Psoas muscle (tissue), 8 donors: ENCODE results near the gene PRKACG. TPM values are rescaled to one million over a fixed set of nuclear protein-coding genes. Genes with fewer than 3 reads are reported as not detected.

Source experiments
- ATAC-seq, 4 donors: fragments of 200-7000 bp; cut with Tn5 transposase; one replicate each; pipeline ENCODE4 v1.9.1; 2020; ENCODE audit warnings: moderate library complexity in 3 of 4, mild to moderate bottlenecking in 2 of 4
- DNase-seq, 2 donors: peaks; one replicate each; pipeline ENCODE4 v3.0.0-alpha.2; 2020
- H3K27ac ChIP-seq: fragments of 200-600 bp; one replicate; pipeline ENCODE4 v1.8.0; 2022
- H3K27me3 ChIP-seq, 3 donors: fragments of 200-600 bp in 1 of 3; one replicate each; pipeline versions ENCODE4 v1.6.1 to v1.8.0; 2013 to 2022; ENCODE audit warnings: low read length in 2 of 3, mild to moderate bottlenecking in 2 of 3, moderate library complexity in 1 of 3; ENCODE audit not compliant: insufficient read depth in 3 of 3
- H3K36me3 ChIP-seq, 2 donors: fragments of 200-600 bp in 1 of 2; one replicate each; pipeline versions ENCODE4 v1.6.1 to v1.8.0; 2013 to 2022; ENCODE audit warnings: low read depth in 1 of 2, mild to moderate bottlenecking in 1 of 2, moderate library complexity in 1 of 2; ENCODE audit not compliant: insufficient read depth in 1 of 2
- H3K4me1 ChIP-seq: fragments of 200-600 bp; one replicate; pipeline ENCODE4 v1.8.0; 2022
- H3K4me3 ChIP-seq: fragments of 200-600 bp; one replicate; pipeline ENCODE4 v1.8.0; 2022; ENCODE audit warnings: mild to moderate bottlenecking
- H3K9me3 ChIP-seq: fragments of 200-600 bp; one replicate; pipeline ENCODE4 v1.8.0; 2022
- WGBS, 3 donors: extraction: QIAGEN DNeasy Blood & Tissue Kit; methylation state at CpG; one replicate each; pipeline versions ENCODE4 v1.1.6 to v1.1.7; 2013; 5-methylcytosine and 5-hydroxymethylcytosine counted together
- intact Hi-C, 2 donors: fragments of 100-400 bp; cut with DNase I; formaldehyde crosslinking; loops; one replicate each; pipeline versions ENCODE4 v1.11.0 to v1.14.2; 2022
- long read RNA-seq, 2 donors: library from polyadenylated mRNA; unstranded; transcript quantifications; one replicate each; pipeline ENCODE4 v2.0.0, GENCODE V29; 2021
- polyA plus RNA-seq, 3 donors: library from polyadenylated mRNA; stranded (reverse); fragments of 200-250 nt; gene quantifications; one replicate each; pipeline ENCODE4 v1.2.3, GENCODE V29; 2013
- total RNA-seq, 4 donors: library from RNA; stranded (reverse); fragmentation: NEBNext Ultra II Directional in 2 of 4; extraction: Animal tissue kit (Norgen Biotek cat#: 25700) in 2 of 4; gene quantifications; one replicate each; pipeline versions ENCODE4 v1.2.1 to v1.2.4, GENCODE V29; 2021 to 2023
- TF ChIP-seq, protein P1 (sequence below): fragments of 200-600 bp; IDR thresholded peaks from one replicate; pipeline ENCODE4 v1.8.0; 2022; ENCODE audit warnings: antibody characterized with exemption
- donor health status: healthy with polysubstance abuse.
- donor health status: DM: no; HTN: no; CAD: no; lungs with moderate emphysema.
- donor health status: Bipolar disorder and iron deficiency.
- donor health status: healthy.
- donor health status: DM: yes; HTN: yes; CAD: no.
- donor health status: DM: no; HTN: no; CAD: no.
- donor health status: DM: no; HTN: no; CAD: no.
- donor health status: DM: yes; HTN: yes; CAD: no.

PRKACG gene
- total RNA-seq = not detected
- polyA plus RNA-seq = not detected
- long read RNA-seq, donor 1 = 0 reads
- long read RNA-seq, donor 2 = 0 reads

DNA sequence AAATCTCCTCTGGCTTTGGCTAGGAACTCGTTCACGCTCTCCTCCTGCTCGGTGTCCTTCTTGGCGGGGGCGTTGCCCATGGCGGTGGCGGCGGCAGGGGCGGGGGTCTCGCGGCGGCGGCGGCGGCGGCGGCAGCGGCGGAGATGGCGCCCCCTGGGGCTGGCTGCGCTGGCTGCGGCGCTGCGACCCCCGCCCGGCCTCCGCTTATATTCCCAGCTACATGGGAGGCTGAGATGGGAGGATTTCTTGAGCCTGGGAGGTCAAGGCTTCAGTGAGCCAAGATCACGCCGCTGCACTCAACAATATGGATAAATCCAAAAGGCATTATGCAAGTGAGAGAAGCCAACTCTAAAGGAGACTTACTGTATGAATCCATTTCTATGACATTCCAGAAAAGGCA, at the start of gene PRKACG:
TSS of gene PRKACG (minus strand) at position 101 of the 400 bp plus-strand sequence. CDS start at position 80, 21 bp downstream.
- 97 to 98% (median 97%) methylated on average over 25 to 29 of the region's 29 CpGs for WGBS, 3 donors
- ATAC-seq = no peak
- H3K27me3 ChIP-seq = no peaks in the 10 kb centered on the region
- no peak within 1 kb of the TSS for H3K4me3 ChIP-seq
- H3K4me1 ChIP-seq = no peaks in the 10 kb centered on the region
- DNase-seq = no peak
- intact Hi-C loops = no loop called here
- H3K36me3 ChIP-seq = no peaks in the 10 kb centered on the region
- TF ChIP-seq, protein P1, sequence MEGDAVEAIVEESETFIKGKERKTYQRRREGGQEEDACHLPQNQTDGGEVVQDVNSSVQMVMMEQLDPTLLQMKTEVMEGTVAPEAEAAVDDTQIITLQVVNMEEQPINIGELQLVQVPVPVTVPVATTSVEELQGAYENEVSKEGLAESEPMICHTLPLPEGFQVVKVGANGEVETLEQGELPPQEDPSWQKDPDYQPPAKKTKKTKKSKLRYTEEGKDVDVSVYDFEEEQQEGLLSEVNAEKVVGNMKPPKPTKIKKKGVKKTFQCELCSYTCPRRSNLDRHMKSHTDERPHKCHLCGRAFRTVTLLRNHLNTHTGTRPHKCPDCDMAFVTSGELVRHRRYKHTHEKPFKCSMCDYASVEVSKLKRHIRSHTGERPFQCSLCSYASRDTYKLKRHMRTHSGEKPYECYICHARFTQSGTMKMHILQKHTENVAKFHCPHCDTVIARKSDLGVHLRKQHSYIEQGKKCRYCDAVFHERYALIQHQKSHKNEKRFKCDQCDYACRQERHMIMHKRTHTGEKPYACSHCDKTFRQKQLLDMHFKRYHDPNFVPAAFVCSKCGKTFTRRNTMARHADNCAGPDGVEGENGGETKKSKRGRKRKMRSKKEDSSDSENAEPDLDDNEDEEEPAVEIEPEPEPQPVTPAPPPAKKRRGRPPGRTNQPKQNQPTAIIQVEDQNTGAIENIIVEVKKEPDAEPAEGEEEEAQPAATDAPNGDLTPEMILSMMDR = no peak
- H3K27ac ChIP-seq = no peak within 1 kb of the TSS
- H3K9me3 ChIP-seq = no peaks in the 10 kb centered on the region

DNA sequence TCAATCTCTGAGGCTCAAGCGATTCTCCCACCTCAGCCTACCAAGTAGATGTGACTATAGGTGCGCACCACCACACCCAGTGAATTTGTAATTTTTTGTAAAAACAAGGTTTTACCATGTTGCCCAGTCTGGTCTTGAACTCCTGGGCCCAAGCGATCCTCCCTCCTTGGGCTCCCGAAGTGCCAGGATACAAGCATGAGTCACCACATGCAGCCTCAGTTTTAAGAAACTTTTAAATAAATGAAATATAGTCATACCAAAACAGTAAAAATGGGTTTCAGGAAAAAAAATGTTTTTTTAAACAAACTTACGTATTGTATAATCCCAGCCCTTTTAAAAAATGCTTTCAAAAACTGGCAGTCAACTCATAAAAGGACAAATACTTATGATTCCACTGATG, 48.3 kb upstream of the PRKACG start:
- Histone ChIP-seq H3K27ac (no peak overlapping the region), H3K36me3 (peaks cover 6 to 37% of the 10 kb centered on the region in 2 donors), H3K27me3 (no peaks in the 10 kb centered on the region), H3K9me3 (no peaks in the 10 kb centered on the region), H3K4me1 (no peaks in the 10 kb centered on the region), H3K4me3 (no peak overlapping the region)
- 98% methylated on average over 5 of the region's 5 CpGs for WGBS, 3 donors
- intact Hi-C loops = no loop called here
- DNase-seq = no peak
- TF ChIP-seq, protein P1 = no peak
- no peak for ATAC-seq

DNA sequence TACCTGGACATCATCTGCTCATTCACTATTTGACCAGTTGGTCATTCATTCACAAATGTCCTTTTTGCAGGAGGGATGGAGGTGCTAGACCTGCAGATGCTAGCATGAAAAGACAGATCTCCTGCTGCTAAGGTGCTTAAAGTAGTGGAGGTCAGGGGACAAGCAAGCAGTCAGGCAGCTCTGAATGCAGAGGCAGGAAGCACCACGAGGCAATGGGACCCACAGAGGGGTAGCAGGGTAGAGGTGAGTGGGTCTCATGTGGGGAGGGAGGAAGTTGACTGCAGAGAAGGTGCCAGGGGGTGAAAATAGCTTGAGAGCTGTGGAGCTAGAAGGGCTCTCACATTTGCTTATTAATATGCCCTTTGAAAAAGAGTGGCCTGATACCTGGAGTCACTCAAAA, 46.9 kb upstream of the PRKACG start:
- intact Hi-C loops = no loop called here
- peaks cover 6 to 24% of the 10 kb centered on the region in 2 donors for H3K36me3 ChIP-seq
- no peak for DNase-seq
- 27 to 39% (median 36%) methylated on average over 1 of the region's 1 CpG for WGBS, 3 donors
- no peak overlapping the region for H3K27ac ChIP-seq
- no peaks in the 10 kb centered on the region for H3K9me3 ChIP-seq
- no peak for ATAC-seq
- no peaks in the 10 kb centered on the region for H3K27me3 ChIP-seq
- TF ChIP-seq, protein P1 = no peak
- H3K4me3 ChIP-seq = no peak overlapping the region
- no peaks in the 10 kb centered on the region for H3K4me1 ChIP-seq

DNA sequence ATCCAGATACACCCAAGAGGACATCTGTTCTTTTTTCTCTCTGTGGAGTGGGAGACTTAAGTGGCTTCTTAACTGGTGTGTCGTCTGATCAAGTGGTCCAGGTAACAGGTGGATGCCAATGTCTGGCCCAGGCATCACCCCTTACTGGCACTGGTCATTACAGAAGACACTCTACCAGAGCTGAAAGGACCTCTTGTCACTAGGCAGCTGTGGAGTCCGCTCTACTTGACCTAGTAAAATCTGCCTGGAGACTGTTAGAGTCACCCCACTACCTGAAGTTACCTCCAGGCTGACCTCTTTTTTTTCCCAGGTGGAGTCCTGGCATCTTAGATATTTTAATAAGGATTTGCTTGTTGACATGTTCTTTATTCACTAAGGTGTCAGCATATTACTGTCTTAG, 44.2 kb upstream of the PRKACG start:
- intact Hi-C loops = no loop called here

More for the DNA sequence above, 44.2 kb upstream of the PRKACG start:
- no peak for ATAC-seq
- Histone ChIP-seq H3K27ac (no peak overlapping the region), H3K27me3 (no peaks in the 10 kb centered on the region), H3K4me1 (no peaks in the 10 kb centered on the region), H3K36me3 (peaks cover 6 to 29% of the 10 kb centered on the region in 2 donors), H3K4me3 (no peak overlapping the region), H3K9me3 (no peaks in the 10 kb centered on the region)
- TF ChIP-seq, protein P1 = no peak
- WGBS, 3 donors = 81 to 90% (median 89%) methylated on average over 2 of the region's 2 CpGs
- no peak for DNase-seq
